Islet of Langerhans (tissue), 1 donor: ENCODE results near the gene MIA3.
A peak's percentile ranks its signal among the peaks of the same experiment; 100 is the strongest.

Source experiments
- FAIRE-seq: peaks from one replicate; lab custom pipeline; 2011; peaks lifted over from hg19 to GRCh38; lab: Jason Lieb, UNC

MIA3 gene

DNA sequence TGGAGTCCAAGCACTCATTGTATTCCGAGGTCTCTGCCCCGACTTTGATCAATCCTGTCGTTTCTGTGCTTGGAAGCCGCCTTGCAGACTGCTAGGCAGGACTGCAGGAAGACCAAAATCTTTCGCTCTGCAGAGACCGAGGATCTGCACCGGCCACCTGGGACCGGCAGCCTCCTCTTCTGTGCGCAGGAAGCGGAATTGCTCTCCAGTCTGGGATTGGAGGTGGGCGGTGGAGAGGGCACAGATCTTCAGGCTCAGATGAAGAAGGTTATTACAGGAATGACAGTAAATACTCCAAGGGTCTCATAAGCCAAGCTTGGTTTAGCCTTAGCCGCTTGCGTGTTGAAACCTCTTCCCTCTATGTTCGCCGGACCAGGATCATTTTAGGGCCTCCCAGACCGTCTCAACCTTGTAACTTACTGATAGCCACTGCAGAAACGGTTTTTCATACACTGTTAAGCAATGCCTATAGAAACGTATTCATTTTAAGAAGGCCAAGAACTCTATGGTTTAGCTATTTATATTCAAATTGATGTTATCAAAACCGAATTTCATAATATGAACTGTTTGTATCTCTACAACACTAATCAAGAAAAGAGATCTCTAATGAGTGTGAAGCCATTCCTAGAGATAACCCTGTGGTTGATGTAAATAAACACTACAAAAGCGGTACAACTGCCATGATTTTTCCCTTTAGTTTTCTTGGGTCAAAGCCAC lies 1.1 kb downstream of the MIA3 start:
- no peak for FAIRE-seq

DNA sequence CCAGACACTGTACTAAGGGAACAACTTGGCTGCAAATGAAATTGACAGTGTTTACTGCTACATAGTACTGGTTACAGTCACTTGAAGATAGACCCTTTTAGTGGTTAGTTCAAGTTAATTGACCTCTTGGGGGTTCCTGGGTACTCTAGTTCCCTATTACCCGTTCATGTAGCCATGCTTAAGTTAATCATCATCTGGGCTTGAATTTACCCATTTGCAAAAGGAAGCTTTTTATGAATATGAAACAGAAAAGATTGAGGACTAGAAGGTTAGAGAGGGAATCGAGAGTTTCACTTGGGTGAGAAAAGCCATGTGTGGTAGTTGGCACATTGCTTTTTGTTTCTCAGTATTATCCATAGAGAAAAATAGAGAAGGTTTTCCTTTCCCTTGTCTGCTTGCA lies 2.7 kb downstream of the MIA3 start:
- FAIRE-seq = no peak

DNA sequence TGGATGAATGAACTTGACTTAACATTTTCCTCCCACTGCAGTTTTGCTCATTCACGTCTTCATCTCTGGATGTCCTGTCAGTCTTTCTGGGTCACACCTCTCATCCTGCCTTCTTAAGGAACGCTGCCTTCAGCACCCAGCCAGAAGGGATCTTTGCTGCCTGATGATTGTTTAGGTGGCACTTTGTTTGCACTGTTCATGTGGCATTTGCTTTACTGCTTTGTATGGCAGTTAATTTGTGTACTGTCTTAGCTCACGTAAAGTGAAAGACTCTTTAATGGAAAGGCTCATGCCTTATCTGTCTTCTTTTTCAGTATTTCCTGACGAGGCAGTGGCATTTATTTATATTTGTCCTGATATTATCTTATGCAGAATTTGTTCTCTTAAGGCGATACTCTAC lies 4.9 kb downstream of the MIA3 start:
- no peak for FAIRE-seq

DNA sequence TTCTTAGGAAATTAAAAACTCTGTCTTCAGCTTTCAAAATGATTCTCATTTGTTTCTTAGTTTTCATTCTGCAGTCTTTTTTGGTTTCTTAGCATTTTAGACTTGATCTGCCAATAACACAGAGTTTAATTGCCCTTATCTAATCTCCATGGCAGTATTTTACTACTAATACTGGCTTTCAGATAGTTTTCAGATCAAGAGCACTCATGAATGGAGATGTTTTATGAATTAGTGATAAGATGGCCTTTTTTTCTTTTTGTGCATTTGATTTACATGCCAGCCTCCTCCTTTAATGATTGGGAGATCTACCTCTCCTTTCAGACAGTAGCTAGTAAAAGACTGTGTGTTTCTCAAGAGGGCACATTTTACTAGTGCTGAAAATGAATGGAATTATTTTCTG lies 5.6 kb downstream of the MIA3 start:
- no peak for FAIRE-seq

DNA sequence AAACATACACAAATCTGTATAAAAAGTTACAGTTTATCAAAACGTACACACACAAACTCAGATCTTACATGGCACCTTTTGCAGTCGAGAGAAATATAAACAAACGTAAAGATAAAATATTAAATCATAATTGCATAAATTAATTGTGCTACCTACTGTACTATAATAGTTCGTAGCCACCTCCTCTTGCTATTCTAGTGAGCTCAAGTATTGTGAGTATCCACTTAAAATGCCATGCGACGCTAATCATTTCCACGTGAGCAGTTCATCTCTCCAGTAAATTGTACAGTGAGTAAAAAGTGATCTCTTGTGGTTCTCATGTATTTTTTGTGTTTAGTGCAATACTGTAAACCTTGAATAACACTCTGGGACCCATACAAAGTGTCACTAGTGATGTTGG lies 6.3 kb downstream of the MIA3 start:
- peak; percentile 33 for FAIRE-seq

DNA sequence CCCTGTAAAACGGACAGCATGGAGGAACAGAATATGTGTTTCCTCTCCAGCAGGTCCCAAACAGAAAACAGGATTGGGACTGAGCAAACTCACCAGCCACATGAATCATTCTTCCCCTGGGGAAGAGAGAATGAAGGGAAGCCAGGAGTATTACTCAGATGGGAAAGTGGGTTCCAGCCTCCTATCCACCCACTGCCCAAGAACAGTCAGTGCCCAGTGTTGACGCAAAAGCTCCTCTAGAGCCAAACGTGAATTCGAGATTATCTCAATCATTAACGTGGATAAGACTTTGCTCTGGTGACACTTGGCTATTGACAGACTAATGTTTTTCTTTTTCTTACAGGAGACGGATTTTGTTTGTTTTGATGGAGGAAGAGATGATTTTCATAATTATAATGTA lies 9.3 kb downstream of the MIA3 start:
- no peak for FAIRE-seq

DNA sequence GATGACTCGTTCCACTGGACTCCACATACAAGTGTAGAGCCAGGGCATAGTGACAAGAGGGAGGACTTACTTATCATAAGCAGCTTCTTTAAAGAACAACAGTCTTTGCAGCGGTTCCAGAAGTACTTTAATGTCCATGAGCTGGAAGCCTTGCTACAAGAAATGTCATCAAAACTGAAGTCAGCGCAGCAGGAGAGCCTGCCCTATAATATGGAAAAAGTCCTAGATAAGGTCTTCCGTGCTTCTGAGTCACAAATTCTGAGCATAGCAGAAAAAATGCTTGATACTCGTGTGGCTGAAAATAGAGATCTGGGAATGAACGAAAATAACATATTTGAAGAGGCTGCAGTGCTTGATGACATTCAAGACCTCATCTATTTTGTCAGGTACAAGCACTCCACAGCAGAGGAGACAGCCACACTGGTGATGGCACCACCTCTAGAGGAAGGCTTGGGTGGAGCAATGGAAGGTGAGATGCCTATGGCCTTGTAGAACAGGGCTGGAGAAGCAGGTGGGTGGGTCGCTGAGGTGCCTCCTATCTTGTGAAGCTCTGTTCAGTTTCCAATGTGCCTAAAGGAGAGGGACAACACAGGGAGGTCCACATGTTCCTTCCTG lies 12.1 kb downstream of the MIA3 start:
- FAIRE-seq = no peak

DNA sequence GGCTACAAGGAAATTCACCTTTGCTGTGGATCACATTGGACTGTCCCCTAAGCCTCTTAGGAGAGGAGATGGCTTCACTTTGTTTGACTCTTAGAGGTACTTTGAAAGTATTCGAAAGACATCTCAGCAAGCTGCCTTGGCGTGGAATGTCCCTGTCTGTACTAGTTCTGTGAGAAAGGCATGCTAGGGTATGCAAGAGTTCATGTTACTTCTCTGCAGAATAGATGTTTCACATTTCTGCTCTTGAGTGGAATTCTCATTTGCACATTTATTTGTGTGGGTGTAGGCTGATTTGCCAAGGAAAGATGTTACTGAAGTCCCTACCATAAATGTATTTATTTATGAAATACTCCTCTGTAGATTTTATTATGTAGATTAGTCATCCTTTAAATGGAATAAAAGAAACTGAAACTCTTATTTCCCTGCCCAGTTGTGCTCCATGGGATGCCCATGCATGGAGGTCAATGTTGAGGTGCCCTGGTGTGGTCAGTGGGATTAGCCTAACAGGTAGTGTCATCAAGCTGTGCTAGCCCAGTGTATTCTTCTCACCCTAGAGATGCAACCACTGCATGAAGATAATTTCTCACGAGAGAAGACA lies 13.8 kb downstream of the MIA3 start:
- FAIRE-seq = no peak

DNA sequence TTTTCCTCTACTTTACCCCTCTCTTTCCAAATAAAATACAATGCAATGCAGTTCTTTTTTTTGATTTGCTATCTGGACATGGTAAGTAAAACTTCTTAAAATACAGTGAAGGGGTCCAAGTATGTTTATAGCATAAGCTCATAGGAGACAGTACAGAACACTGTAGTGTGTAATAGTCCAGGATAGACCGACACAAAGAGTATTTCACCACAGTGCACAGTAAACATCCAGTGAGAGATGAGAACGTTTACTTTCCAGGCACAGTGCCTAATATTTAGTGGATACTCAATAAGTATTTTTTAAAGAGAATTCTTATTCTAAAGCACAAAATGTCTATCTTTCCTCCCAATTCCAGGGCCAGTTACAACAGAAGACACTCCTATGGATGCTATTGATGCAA lies 14.9 kb downstream of the MIA3 start:
- FAIRE-seq = no peak

DNA sequence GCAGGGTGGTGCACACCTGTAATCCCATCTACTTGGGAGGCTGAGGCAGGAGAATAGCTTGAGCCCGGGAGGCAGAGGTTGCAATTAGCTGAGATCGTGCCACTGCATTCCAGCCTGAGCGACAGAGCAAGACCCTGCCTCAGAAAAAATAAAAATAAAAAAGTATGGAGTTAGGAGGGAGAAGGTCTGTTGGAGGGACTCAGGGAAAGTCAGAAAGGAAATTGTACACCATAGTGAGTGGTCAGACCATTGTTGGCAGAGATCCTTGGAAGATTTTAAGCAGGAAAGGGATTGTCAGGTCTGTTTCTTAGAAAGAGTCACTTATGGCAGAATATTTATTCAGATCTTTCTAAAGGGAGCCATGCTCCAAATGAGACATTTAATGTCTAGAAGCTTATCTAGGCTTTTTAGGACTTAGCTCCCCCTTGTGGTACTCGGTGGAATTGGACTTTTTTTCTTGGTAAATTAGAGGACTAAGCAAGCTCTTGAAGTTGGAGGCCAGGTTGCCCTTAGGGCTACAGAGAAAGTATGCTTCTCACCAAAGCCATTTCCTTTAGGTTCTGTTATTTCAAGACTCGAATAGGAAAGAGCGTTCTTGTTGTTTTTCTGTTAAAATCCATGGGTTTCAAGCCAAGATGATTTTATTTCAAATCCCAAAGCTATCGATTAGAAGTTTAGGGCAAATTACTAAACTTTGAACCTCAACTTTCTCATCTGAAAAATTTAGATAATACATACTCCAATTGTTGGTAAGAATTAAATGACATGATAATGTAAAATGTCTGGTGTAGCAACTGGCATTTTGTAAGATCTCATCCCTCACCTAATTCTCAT lies 16.5 kb downstream of the MIA3 start:
- peak; percentile 89 for FAIRE-seq

DNA sequence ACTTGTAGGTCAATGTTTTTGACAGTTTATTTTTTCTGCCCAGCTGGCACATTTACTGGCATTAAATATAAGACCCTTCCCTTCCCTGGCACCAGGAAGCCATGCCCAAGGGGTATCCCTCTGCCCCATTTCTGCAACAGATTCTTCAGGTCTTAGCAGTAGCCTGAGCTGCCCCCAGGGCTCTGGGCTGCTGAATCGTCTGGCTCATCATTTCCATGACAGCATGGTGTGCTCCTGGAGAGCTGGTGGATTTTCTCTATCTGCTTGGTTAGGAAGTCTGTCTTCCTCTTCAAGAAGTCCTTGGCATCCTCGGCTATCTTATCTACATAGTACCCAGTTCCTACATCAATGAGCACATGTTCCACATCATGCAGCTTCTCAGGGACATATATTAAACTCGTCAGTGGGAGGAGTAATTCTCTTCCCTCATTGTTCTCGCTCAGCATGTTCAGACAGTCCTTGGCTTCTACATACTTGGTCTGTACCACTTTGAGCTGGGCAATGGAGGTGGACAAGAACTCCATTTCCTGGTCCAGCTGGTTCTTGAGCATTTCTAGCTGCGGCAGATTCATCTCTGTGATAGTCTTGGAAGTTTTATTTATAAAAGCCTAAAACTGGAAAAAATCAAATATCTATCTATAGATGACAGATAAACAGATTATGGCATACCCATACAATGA lies 23.5 kb downstream of the MIA3 start:
- FAIRE-seq = no peak

DNA sequence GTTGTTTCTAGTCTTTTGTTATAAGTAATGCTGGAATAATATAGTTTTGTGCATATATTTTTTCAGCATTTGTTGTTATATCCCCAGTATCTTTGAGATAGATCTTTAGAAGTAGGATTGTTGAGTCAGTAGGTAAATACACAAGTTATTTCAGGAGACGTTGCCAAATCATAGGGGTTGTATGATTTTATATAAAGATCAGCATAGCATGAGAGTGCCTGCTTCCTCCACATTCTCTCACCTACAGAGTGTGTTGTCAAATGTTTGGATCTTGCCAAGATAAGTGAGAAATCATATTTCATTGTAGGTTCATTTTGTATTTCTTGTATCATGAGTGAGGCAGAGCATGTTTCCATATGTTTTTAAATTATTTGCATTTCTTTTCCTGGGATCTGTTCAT lies 24.6 kb downstream of the MIA3 start:
- no peak for FAIRE-seq

DNA sequence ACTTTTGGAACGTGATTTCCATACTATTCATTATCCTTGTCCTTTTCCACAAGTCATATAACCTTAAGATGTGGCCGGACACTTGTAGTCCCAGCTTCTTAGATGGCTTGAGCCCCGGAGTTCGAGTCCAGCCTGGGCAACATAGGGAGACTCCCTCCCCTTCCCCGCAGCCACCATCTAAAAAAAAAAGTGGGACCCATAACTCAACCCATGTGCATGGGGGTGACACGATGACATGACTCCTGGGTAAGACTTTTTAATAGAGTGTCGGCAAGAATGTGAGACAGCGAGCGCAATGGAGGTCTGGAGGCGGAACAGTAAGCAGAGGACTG lies 25.7 kb downstream of the MIA3 start:
- no peak for FAIRE-seq

DNA sequence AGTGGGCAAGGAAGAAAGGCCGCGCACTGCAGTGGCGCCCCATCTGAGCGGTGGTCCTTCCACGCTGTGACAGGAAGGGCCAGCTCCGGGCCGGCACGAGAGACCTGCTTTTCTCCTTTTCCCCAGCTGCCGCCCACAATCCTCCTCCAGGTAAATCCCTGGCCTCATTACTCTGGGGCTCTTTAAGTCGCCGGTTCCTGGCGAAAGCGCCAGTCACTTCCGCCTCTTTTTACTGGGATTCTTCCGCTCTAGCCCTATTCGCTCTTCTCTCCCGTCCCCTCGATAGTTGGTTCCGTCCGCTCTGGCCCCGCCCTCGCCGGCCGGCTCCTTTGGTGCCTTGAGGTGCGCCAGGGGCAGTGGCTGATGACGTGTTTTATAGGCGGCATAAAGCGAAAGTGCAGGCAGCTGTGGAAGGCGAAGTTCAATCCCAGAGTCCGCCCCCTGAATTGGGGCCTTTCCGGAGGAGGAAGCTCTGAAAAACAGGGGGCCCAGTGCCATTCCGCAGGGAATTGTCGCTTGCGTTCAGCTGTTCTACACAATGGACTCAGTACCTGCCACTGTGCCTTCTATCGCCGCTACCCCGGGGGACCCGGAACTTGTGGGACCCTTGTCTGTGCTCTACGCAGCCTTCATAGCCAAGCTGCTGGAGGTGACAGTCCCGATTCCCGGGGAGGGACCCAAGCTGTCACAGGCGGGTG lies 26.2 kb downstream of the MIA3 start:
- FAIRE-seq = peak; percentile 97

DNA sequence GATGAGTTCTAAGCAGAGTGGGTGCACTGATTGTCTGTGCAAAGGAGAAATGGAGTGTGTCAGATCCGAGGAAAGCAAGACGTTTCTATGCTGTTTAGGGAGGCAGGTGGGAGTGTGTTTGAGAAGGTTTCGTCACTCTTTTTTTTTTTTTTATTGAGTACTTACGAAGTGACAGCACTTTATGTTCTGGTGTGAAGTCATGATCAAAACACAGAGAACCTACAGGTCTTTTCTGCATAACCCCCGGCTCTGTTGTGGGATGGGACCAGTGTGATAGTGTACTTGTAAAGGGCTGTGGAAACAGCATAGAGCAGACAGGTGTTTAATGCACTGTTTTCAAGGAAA lies 26.7 kb downstream of the MIA3 start:
- FAIRE-seq = no peak

DNA sequence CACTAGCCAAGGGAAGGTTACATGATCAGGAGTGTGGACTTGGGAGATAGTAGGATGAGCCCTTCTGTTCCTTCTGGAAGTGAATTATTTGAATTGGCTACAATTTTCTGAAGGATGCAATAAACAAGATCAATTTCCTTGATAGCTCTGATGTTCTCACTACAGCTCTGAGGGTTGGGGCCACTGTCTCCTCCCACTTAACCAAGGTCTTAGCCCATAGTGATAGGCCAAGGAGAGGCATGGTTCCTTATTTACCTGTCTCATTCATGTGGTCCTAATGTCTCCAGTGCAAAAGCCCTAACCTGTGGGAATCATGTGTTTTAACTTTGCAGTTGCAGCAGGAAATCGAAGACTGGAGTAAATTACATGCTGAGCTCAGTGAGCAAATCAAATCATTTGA lies 34.8 kb downstream of the MIA3 start:
- no peak for FAIRE-seq

DNA sequence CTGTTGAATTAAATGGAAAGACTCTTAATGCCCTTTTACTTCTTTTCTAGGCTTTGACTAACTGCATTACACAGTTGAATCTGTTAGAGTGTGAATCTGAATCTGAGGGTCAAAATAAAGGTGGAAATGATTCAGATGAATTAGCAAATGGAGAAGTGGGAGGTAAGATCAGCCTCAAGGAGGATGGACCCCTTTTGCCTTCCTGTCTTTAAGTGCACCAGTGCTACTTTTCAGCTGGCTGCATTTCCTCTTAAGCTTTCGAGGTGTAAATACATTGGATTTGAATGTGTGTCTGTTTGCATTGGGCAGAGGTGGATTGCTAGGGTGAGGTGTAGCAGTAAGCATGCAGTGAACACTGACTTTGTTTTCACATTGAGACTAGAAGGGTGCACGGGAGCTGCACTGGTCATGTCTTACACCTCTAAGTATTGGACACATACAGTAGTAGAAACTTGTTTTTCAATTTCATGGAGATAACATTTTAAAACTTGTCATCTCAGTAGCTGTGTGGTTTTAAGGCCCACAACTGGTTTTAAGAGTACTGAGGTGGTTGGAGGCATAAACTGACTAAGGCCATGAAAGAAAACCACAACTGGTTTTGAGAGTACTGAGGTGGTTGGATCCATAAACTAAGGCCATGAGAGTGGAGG lies 35.4 kb downstream of the MIA3 start:
- no peak for FAIRE-seq

DNA sequence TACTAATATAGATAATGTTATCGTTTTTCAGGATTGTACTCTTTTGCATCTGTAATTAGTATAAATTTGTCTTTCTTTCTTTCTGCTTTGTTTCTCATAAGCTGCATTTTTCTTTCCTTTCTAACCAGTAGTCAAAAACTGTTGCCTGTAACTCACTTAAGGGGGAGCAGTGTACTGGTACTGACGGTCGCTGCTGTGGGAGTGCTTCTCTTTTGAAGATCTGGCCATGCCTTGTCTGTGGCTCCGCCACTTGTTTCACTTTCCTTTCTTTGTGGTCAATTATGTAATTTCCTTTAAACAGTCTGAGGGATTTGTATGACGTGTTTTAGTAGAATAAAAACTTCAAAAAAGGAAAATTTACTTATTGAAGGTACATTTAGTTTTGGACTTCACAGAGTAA lies 37.0 kb downstream of the MIA3 start:
- FAIRE-seq = no peak

DNA sequence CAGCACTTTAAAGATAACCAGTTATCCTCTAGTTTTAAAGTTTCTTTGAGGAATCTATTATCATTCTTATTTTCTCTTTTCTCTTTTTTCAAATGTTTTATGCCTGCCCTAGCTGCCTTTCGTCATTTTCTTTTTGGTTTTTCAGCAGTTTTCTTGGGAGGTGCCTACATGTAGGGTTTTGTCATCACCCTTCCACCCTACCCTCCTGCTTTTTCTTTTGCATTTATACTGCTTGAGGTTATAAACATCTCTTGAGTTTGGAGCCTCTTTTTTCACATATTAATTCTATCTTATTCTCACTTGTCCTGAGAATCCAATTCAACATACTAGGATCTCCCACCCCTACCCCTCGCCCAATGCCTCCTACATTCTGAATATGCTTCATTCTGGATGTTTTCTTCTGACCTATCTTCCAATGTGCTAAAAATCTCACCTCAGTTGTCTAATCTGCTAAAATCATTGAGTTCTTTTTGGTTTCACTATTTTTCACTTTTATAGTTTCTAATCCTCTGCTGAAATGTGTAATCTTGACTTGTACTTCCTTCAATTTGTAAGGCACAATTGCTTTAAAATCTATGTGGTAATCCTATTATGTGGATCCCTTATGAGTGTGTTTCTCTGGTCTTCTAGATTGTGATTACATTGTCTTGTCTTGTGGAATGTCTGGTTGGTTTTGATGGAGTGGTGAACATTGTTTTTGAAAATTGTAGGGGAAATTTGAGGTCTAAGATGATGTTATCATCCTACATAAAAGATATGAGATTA lies 38.7 kb downstream of the MIA3 start:
- FAIRE-seq = no peak

DNA sequence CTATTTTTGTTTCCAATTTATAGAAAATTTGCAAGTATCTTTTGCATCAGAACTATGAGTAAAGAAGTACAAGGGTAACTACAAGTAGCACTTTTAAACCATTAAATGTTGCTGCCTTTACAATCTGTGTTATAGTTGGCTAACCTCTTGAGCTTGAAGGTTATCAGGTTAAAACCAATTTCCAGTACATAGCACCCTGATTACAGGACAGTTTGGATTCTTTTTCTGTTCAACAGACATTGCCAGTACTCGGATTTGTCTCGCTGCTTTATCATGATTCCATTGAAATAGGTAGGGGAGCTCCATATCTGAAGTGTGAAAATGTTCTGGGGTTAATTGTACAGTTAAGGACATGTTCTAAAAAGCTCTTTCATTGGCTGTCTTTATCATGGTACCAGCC lies 40.0 kb downstream of the MIA3 start:
- no peak for FAIRE-seq

DNA sequence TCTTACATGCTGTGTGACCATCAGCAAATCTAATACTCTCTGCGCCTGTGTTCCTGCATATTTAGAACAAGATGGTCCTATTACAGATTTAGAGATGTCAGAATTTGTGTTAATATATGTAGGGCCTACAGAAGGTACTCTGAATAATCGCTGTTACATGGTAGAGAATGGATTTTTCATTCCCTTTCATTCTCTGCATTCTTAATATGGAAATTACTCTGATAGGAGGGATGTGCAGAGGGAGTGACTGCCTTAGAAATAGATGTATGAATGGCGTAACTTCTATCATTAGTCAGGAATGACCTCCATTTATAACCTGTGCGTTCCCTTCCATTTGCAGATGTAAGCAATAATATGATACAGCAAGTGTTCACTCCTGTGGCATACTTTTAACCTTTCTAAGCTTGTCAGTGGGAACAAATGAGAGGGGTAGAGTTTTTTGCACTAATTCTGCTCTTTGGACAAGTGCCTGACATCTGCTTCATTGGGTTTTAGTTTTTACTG lies 45.6 kb downstream of the MIA3 start:
- no peak for FAIRE-seq
